HepG2 (cell line): ENCODE results near the gene MACROH2A1. TPM values are rescaled to one million over a fixed set of nuclear protein-coding genes. Genes with fewer than 3 reads are reported as not detected.
A peak's percentile ranks its signal among the peaks of the same experiment; 100 is the strongest.

Experiments
- ATAC-seq: fragments of 200-7000 bp; cut with Tn5 transposase; 3 replicates; pipeline ENCODE4 v1.9.1; 2020; ENCODE audit warnings: mild to moderate bottlenecking, moderate library complexity
- BruUV-seq: library from RNA; stranded (reverse); fragments of 400-500 nt; replicated peaks from 2 replicates; lab custom pipeline; 2021; lab: Mats Ljungman, UMichigan
- CTCF ChIA-PET: fragments of 300-600 bp; formaldehyde crosslinking; extraction: SDS; loops from one replicate; lab custom pipeline; 2021; ENCODE audit warnings: low total read pairs, inconsistent platforms, low intra/inter-chr PET ratio; lab: Yijun Ruan, JAX
- POLR2A ChIA-PET: fragments of 350-600 bp; sonication (Branson Sonifier 250); formaldehyde crosslinking; loops from one replicate; lab custom pipeline; 2020; ENCODE audit warnings: antibody characterized with exemption, inconsistent platforms; lab: Yijun Ruan, JAX
- DNase-seq: peaks from one replicate; pipeline ENCODE4 v3.0.0-alpha.2; 2015; ENCODE audit warnings: low spot score
- FAIRE-seq: peaks from 3 replicates; lab custom pipeline; 2011; peaks lifted over from hg19 to GRCh38; lab: Jason Lieb, UNC
- H2AFZ ChIP-seq: one replicate; pipeline ENCODE4 v1.6.1; 2011; ENCODE audit warnings: low read length, inconsistent platforms
- H3K27ac ChIP-seq: fragments of 300-600 bp; 3 replicates; pipeline ENCODE4 v1.8.0; 2011; ENCODE audit warnings: mixed run types, mild to moderate bottlenecking, mixed read lengths, low read length, inconsistent platforms; ENCODE audit not compliant: insufficient read depth; ENCODE audit errors: extremely low read length
- H3K27me3 ChIP-seq, 2 experiments: fragments of 200-600 bp in 1 of 2; 2 replicates in 1 of 2; 3 replicates in 1 of 2; pipeline versions ENCODE4 v1.6.0 to v1.8.0; 2011; ENCODE audit warnings: low read length in 2 of 2, mild to moderate bottlenecking in 2 of 2, moderate library complexity in 2 of 2, inconsistent platforms in 1 of 2; ENCODE audit not compliant: insufficient read depth in 2 of 2, control insufficient read depth in 1 of 2
- H3K36me3 ChIP-seq, 2 experiments: fragments of 200-600 bp in 1 of 2; replicated peaks in 1 of 2; 2 replicates in 1 of 2; 3 replicates in 1 of 2; pipeline versions ENCODE4 v1.5.1 to v1.8.0; 2011; ENCODE audit warnings: low read length in 2 of 2, inconsistent platforms in 1 of 2; ENCODE audit not compliant: insufficient read depth in 2 of 2, control insufficient read depth in 1 of 2
- H3K4me1 ChIP-seq: 2 replicates; pipeline ENCODE4 v1.5.1; 2012; ENCODE audit warnings: low read length, inconsistent platforms; ENCODE audit not compliant: insufficient read depth
- H3K4me2 ChIP-seq: 2 replicates; pipeline ENCODE4 v1.6.0; 2011; ENCODE audit warnings: low read depth, low read length, inconsistent platforms
- H3K4me3 ChIP-seq, 3 experiments: fragments of 200-600 bp in 1 of 3; sonication (generic), shearing (Covaris generic) in 1 of 3; replicated peaks in 1 of 3; 2 replicates each; pipeline ENCODE4 v1.5.1; 2011 to 2016; ENCODE audit warnings: low read length in 3 of 3, inconsistent platforms in 2 of 3, low read depth in 2 of 3, mild to moderate bottlenecking in 2 of 3, control low read depth in 1 of 3, mixed read lengths in 1 of 3; ENCODE audit not compliant: insufficient read depth in 1 of 3
- H3K79me2 ChIP-seq: one replicate; pipeline ENCODE4 v1.6.1; 2011; ENCODE audit warnings: low read length, inconsistent platforms; ENCODE audit not compliant: insufficient read depth
- H3K9ac ChIP-seq: 2 replicates; pipeline ENCODE4 v1.6.0; 2011; ENCODE audit warnings: mild to moderate bottlenecking, low read depth, low read length, inconsistent platforms; ENCODE audit not compliant: insufficient read depth
- H3K9me3 ChIP-seq: 2 replicates; pipeline ENCODE4 v1.5.1; 2012; ENCODE audit warnings: mild to moderate bottlenecking, low read length
- H4K20me1 ChIP-seq: 2 replicates; pipeline ENCODE4 v1.6.0; 2011; ENCODE audit warnings: inconsistent platforms, mild to moderate bottlenecking, low read length, moderate library complexity; ENCODE audit not compliant: insufficient read depth
- ARHGAP35 ChIP-seq: sonication (generic); formaldehyde crosslinking; IDR thresholded peaks from 2 replicates; pipeline ENCODE4 v1.9.0; 2022; ENCODE audit warnings: mild to moderate bottlenecking, inconsistent platforms, moderate library complexity, missing genetic modification reagents, borderline replicate concordance
- CREB3 ChIP-seq: sonication (generic); formaldehyde crosslinking; IDR thresholded peaks from 2 replicates; pipeline ENCODE4 v1.5.0; 2020; ENCODE audit warnings: missing genetic modification reagents
- MAFG ChIP-seq: sonication (generic); formaldehyde crosslinking; IDR thresholded peaks from 2 replicates; pipeline ENCODE4 v1.5.1; 2020; ENCODE audit warnings: mild to moderate bottlenecking, missing genetic modification reagents
- MED8 ChIP-seq: sonication (generic); formaldehyde crosslinking; IDR thresholded peaks from 2 replicates; pipeline ENCODE4 v1.8.1; 2023; ENCODE audit warnings: mild to moderate bottlenecking, missing genetic modification reagents; ENCODE audit not compliant: insufficient replicate concordance
- NFRKB ChIP-seq: fragments of 450-650 bp; IDR thresholded peaks from 2 replicates; pipeline ENCODE4 v1.6.1; 2017
- PREB ChIP-seq: sonication (generic); formaldehyde crosslinking; IDR thresholded peaks from 2 replicates; pipeline ENCODE4 v1.4.0; 2020; ENCODE audit warnings: missing genetic modification reagents
- SRY ChIP-seq: sonication (generic); formaldehyde crosslinking; IDR thresholded peaks from 2 replicates; pipeline ENCODE4 v1.8.0; 2022; ENCODE audit warnings: mild to moderate bottlenecking, missing genetic modification reagents
- TARDBP ChIP-seq: sonication (generic); formaldehyde crosslinking; IDR thresholded peaks from 2 replicates; pipeline ENCODE4 v1.8.0; 2022; ENCODE audit warnings: mild to moderate bottlenecking, missing genetic modification reagents
- TFE3 ChIP-seq: IDR thresholded peaks from 2 replicates; pipeline ENCODE4 v1.6.1; 2016
- ZFP37 ChIP-seq: sonication (generic); formaldehyde crosslinking; IDR thresholded peaks from 2 replicates; pipeline ENCODE4 v1.4.0; 2020; ENCODE audit warnings: missing genetic modification reagents, borderline replicate concordance
- ZFX ChIP-seq: sonication (generic); formaldehyde crosslinking; IDR thresholded peaks from 2 replicates; pipeline ENCODE4 v1.4.0; 2020; ENCODE audit warnings: mild to moderate bottlenecking, low read depth, missing genetic modification reagents, moderate library complexity
- ZNF230 ChIP-seq: sonication (generic); formaldehyde crosslinking; IDR thresholded peaks from 2 replicates; pipeline ENCODE4 v1.4.0; 2020; ENCODE audit warnings: mild to moderate bottlenecking, missing genetic modification reagents
- ZNF432 ChIP-seq: sonication (generic); formaldehyde crosslinking; IDR thresholded peaks from 2 replicates; pipeline ENCODE4 v1.5.0; 2020; ENCODE audit warnings: missing genetic modification reagents, mild to moderate bottlenecking, borderline replicate concordance
- ZNF546 ChIP-seq: sonication (generic); formaldehyde crosslinking; conservative IDR thresholded peaks from 2 replicates; pipeline ENCODE4 v1.8.1; 2023; ENCODE audit warnings: mild to moderate bottlenecking, missing genetic modification reagents
- ZNF567 ChIP-seq: sonication (generic); formaldehyde crosslinking; IDR thresholded peaks from 2 replicates; pipeline ENCODE4 v1.8.1; 2023; ENCODE audit warnings: mild to moderate bottlenecking, missing genetic modification reagents, borderline replicate concordance
- ZNF576 ChIP-seq: sonication (generic); formaldehyde crosslinking; IDR thresholded peaks from 2 replicates; pipeline ENCODE4 v1.4.0; 2020; ENCODE audit warnings: mild to moderate bottlenecking, missing genetic modification reagents
- ZSCAN31 ChIP-seq: sonication (generic); formaldehyde crosslinking; IDR thresholded peaks from 2 replicates; pipeline ENCODE4 v1.5.0; 2020; ENCODE audit warnings: low read depth, mild to moderate bottlenecking, missing genetic modification reagents
- WGBS: methylation state at CpG from one replicate; pipeline ENCODE4 v1.1.6; 2017; ENCODE audit warnings: low lambda C conversion rate; 5-methylcytosine and 5-hydroxymethylcytosine counted together
- in situ Hi-C: cut with HindIII; loops from 2 replicates; pipeline ENCODE4 v1.10.0; 2017; ENCODE audit warnings: low pct_unique_long_range_greater_than_20kb; ENCODE audit not compliant: extremely low pct_ligation_motif_present
- intact Hi-C: fragments of 100-400 bp; cut with micrococcal nuclease; formaldehyde crosslinking; loops from one replicate; pipeline ENCODE4 v1.10.0; 2022; ENCODE audit not compliant: unreplicated experiment
- polyA plus RNA-seq, 8 experiments: library from polyadenylated mRNA; depleted of rRNA in 3 of 8; stranded (reverse) in 7 of 8; unstranded in 1 of 8; fragments of >200 nt; fragmentation: Illumina TruSeq in 4 of 8; extraction: Trizol in 4 of 8; gene quantifications; 2 replicates each; pipeline versions ENCODE4 v1.2.1 to v1.2.3, GENCODE V29; 2011 to 2016; ENCODE audit warnings: low read depth in 4 of 8, missing spikeins in 1 of 8, mixed read lengths in 1 of 8; ENCODE audit not compliant: insufficient read depth in 1 of 8
- total RNA-seq, 5 experiments: library from RNA; depleted of rRNA; stranded (reverse); fragments of >200 nt; fragmentation: Illumina TruSeq; extraction: Trizol; gene quantifications; 2 replicates each; pipeline ENCODE4 v1.2.3, GENCODE V29; 2016; ENCODE audit warnings: low read depth in 1 of 5

The MACROH2A1 gene
- total and polyA plus RNA-seq, 2 of the 13 experiments (the other 11 are each of a cell fraction or from before 2014, with no cell fraction given), result 69.1 to 158 TPM

GRCh38 chr5:135324897-135325650 is 74.0 kb downstream of the MACROH2A1 start:
- ATAC-seq (peak; percentile 66), FAIRE-seq (peak; percentile 84), DNase-seq (peak; percentile 87)
- Histone ChIP-seq H3K4me2 (peak overlapping the region; percentile 63), H3K27me3 (no peaks in the 10 kb centered on the region), H3K27ac (peak overlapping the region; percentile 35), H3K4me3 (peak overlapping the region in 1 of 3 experiments; percentile 54; a peak in 1 of 6 replicates), H3K4me1 (peaks cover 89% of the 10 kb centered on the region), H3K9ac (peak overlapping the region; percentile 2; the same call in 1 of the 2 replicates), H3K36me3 (no peaks in the 10 kb centered on the region), H3K9me3 (no peaks in the 10 kb centered on the region), H4K20me1 (no peaks in the 10 kb centered on the region), H3K79me2 (no peaks in the 10 kb centered on the region), H2AFZ (no peak overlapping the region)
- BruUV-seq, result no TSS peak
- ChIA-PET CTCF (no interaction called here), POLR2A (interaction anchor here (1.5 to 1.7 kb wide), 3 partner anchors 16 to 60 kb away, joined by 4 to 8 read pairs (median 5); no protein-coding TSS in a partner anchor)
- WGBS, result 14% methylated on average over 6 of the region's 17 CpGs
- in situ Hi-C loops, result no loop called here
- intact Hi-C loops, result loop anchor here (10.0 kb wide), 1 partner anchor 110 kb away; no protein-coding TSS in a partner anchor
- TF ChIP-seq MAFG (CRISPR knock-in tag) (no peak), ZFX (peak; percentile 38), ZNF546 (CRISPR knock-in tag) (no peak), TFE3 (CRISPR knock-in tag) (no peak), ARHGAP35 (CRISPR knock-in tag) (no peak), ZNF230 (CRISPR knock-in tag) (no peak), ZNF567 (CRISPR knock-in tag) (no peak), MED8 (CRISPR knock-in tag) (no peak), CREB3 (CRISPR knock-in tag) (no peak), ZSCAN31 (CRISPR knock-in tag) (0 out of 2 replicates have a peak, but pooled peaks have one; percentile 50), SRY (CRISPR knock-in tag) (no peak), TARDBP (CRISPR knock-in tag) (peak; percentile 62; the same call in 1 of the 2 replicates), NFRKB (no peak), ZFP37 (CRISPR knock-in tag) (no peak), PREB (CRISPR knock-in tag) (no peak), ZNF432 (CRISPR knock-in tag) (no peak), ZNF576 (no peak)
